Thoracic aorta (tissue), 2 donors: Measurements from ENCODE around the gene MMAB. TPM values are rescaled to one million over a fixed set of nuclear protein-coding genes. Genes with fewer than 3 reads are reported as not detected.
A peak's percentile ranks its signal among the peaks of the same experiment; 100 is the strongest.

ENCODE experiments used
- ATAC-seq: fragments of 150-250 bp; one replicate; pipeline ENCODE4 v1.8.0; 2017; ENCODE audit warnings: low read depth; ENCODE audit not compliant: insufficient number of reproducible peaks, low FRiP score
- DNase-seq: peaks from one replicate; pipeline ENCODE4 v3.0.0-alpha.2; 2020; ENCODE audit warnings: low spot score
- H3K27ac ChIP-seq, 2 donors: fragments of 200-600 bp; sonication (generic); 1 replicate in 1 of 2; 2 replicates in 1 of 2; pipeline ENCODE4 v1.5.1; 2016; ENCODE audit warnings: mild to moderate bottlenecking in 2 of 2, moderate library complexity in 2 of 2
- H3K27me3 ChIP-seq: fragments of 200-600 bp; sonication (generic); replicated peaks from 2 replicates; pipeline ENCODE4 v1.6.0; 2016; ENCODE audit warnings: mild to moderate bottlenecking; ENCODE audit not compliant: insufficient read depth
- H3K36me3 ChIP-seq: fragments of 200-600 bp; sonication (generic); one replicate; pipeline ENCODE4 v1.5.1; 2016
- H3K4me1 ChIP-seq, 2 donors: fragments of 200-600 bp; sonication (generic); 1 replicate in 1 of 2; 2 replicates in 1 of 2; pipeline versions ENCODE4 v1.5.1 to v1.6.0; 2016; ENCODE audit warnings: low read depth in 2 of 2, mild to moderate bottlenecking in 1 of 2; ENCODE audit not compliant: control insufficient read depth in 1 of 2
- H3K4me3 ChIP-seq: fragments of 200-600 bp; sonication (generic); 2 replicates; pipeline ENCODE4 v1.5.1; 2016; ENCODE audit warnings: mild to moderate bottlenecking
- H3K9me3 ChIP-seq: fragments of 200-600 bp; sonication (generic); 2 replicates; pipeline ENCODE4 v1.5.1; 2016
- CTCF ChIP-seq: fragments of 200-600 bp; sonication (generic); IDR thresholded peaks from one replicate; pipeline ENCODE4 v1.5.1; 2019; ENCODE audit warnings: antibody characterized with exemption
- total RNA-seq, 2 donors: library from RNA; depleted of rRNA; stranded (reverse); fragments of >200 nt; gene quantifications; one replicate each; pipeline versions ENCODE4 v1.1.0 to v1.2.3, GENCODE V29; 2016

MMAB gene
- total RNA-seq, 2 donors from 2014 or later, result 18.7 to 32.4 TPM

- Histone ChIP-seq H3K27ac (no peak overlapping the region), H3K4me3 (peak overlapping the region; percentile 38)
Measured at GRCh38 chr12:109597795-109598427, 24.6 kb upstream of the MMAB start.

GRCh38 chr12:109597414-109597794 lies 24.1 kb upstream of the MMAB start:
- peak overlapping the region; percentile 38 for H3K4me3 ChIP-seq
- H3K27me3 ChIP-seq, result no peaks in the 10 kb centered on the region
- no peak for TF ChIP-seq CTCF
- no peaks in the 10 kb centered on the region for H3K36me3 ChIP-seq
- H3K9me3 ChIP-seq, result no peaks in the 10 kb centered on the region
- H3K27ac ChIP-seq, result no peak overlapping the region
- DNase-seq, result no peak
- peaks cover 0 to 8% of the 10 kb centered on the region in 2 donors for H3K4me1 ChIP-seq
- no peak for ATAC-seq

More at GRCh38 chr12:109597795-109598427, 24.6 kb upstream of the MMAB start:
- no peaks in the 10 kb centered on the region for H3K27me3 ChIP-seq
- DNase-seq (peak; percentile 30), ATAC-seq (peak; percentile 49)
- peaks cover 0 to 8% of the 10 kb centered on the region in 2 donors for H3K4me1 ChIP-seq
- peak; percentile 96 for TF ChIP-seq CTCF
- no peaks in the 10 kb centered on the region for H3K36me3 ChIP-seq
- no peaks in the 10 kb centered on the region for H3K9me3 ChIP-seq

GRCh38 chr12:109596418-109597244 lies 23.3 kb upstream of the MMAB start:
- no peaks in the 10 kb centered on the region for H3K27me3 ChIP-seq
- H3K36me3 ChIP-seq, result no peaks in the 10 kb centered on the region
- no peak overlapping the region for H3K4me3 ChIP-seq
- no peak for DNase-seq
- H3K4me1 ChIP-seq, result peaks cover 0 to 8% of the 10 kb centered on the region in 2 donors
- H3K27ac ChIP-seq, result no peak overlapping the region
- no peak for TF ChIP-seq CTCF
- ATAC-seq, result no peak
- no peaks in the 10 kb centered on the region for H3K9me3 ChIP-seq

GRCh38 chr12:109595321-109595902 lies 22.1 kb upstream of the MMAB start:
- Histone ChIP-seq H3K4me1 (peaks cover 0 to 8% of the 10 kb centered on the region in 2 donors), H3K4me3 (no peak overlapping the region), H3K36me3 (no peaks in the 10 kb centered on the region), H3K9me3 (no peaks in the 10 kb centered on the region), H3K27me3 (no peaks in the 10 kb centered on the region), H3K27ac (no peak overlapping the region)
- DNase-seq (no peak), ATAC-seq (no peak)
- no peak for TF ChIP-seq CTCF
